ENCODE results near the gene PDCD6IP. TPM values are rescaled to one million over a fixed set of nuclear protein-coding genes. Genes with fewer than 3 reads are reported as not detected.

Gene PDCD6IP
- total and polyA plus RNA-seq, 12 donors, result 41.3 to 185 (median 146) TPM

DNA sequence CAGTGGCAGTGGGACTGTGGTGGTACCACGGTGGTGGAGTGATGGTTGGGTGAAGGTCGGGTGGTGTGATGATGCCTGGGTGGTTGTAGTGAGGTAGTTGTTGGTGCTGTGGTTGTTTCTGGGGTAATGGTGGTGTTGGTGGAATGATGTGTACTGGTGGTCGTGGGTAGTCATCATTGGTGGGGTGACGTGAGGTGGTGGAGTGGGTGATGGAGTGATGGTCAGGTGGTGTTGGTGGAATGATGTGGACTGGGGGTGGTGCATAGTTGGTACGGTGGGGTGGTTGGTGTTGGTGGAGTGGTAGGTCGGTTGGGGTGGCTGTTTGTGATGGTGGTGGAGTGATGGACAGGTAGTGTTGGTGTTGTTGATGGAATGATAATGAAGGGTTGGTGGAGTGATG lies 87.1 kb downstream of the PDCD6IP start:
- no peaks in the 10 kb centered on the region for H3K36me3 ChIP-seq
- 89 to 92% methylated on average over 6 of the region's 6 CpGs for WGBS, 2 donors
- no peak for DNase-seq
- ATAC-seq, result no peak
- no peak overlapping the region for H3K4me3 ChIP-seq
- H3K4me1 ChIP-seq, result peaks cover 0 to 12% (median 6%) of the 10 kb centered on the region in 9 donors
- intact Hi-C loops (cut with DNase I), result loop anchor here in 3 of 10 donors (2.0 to 10.0 kb wide), 3 partner anchors 799 to 802 kb away; no protein-coding TSS in a partner anchor
- H3K27ac ChIP-seq, result no peak overlapping the region
- no peaks in the 10 kb centered on the region for H3K27me3 ChIP-seq
- TF ChIP-seq, protein P1, sequence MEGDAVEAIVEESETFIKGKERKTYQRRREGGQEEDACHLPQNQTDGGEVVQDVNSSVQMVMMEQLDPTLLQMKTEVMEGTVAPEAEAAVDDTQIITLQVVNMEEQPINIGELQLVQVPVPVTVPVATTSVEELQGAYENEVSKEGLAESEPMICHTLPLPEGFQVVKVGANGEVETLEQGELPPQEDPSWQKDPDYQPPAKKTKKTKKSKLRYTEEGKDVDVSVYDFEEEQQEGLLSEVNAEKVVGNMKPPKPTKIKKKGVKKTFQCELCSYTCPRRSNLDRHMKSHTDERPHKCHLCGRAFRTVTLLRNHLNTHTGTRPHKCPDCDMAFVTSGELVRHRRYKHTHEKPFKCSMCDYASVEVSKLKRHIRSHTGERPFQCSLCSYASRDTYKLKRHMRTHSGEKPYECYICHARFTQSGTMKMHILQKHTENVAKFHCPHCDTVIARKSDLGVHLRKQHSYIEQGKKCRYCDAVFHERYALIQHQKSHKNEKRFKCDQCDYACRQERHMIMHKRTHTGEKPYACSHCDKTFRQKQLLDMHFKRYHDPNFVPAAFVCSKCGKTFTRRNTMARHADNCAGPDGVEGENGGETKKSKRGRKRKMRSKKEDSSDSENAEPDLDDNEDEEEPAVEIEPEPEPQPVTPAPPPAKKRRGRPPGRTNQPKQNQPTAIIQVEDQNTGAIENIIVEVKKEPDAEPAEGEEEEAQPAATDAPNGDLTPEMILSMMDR (IDR thresholded peaks at IDR 0.05), result no peak
- H3K9me3 ChIP-seq, result no peaks in the 10 kb centered on the region

DNA sequence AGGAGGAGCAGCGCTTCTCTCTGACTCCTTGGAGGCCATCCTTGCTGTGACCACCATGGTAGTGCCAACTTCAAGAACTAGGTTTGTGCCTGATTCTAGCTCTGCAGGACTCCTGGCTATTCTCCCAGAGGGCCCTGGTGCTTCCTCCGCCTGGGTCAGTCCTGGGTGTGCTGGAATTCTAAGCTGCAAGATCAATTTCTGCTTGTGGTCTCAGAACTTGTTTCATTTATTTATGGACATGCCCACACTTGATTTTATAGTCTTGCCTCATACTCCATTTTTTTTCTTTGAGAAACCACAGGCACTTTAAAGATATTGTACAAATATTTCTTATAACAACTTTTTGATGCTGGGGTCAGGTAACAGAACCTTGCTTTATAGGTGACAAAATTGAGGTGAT lies 87.6 kb downstream of the PDCD6IP start:
- no peak overlapping the region for H3K27ac ChIP-seq
- 94 to 100% methylated on average over 2 of the region's 2 CpGs for WGBS, 2 donors
- no peak for ATAC-seq
- H3K9me3 ChIP-seq, result no peaks in the 10 kb centered on the region
- intact Hi-C loops (cut with DNase I), result loop anchor here in 3 of 10 donors (2.0 to 10.0 kb wide), 3 partner anchors 799 to 801 kb away; no protein-coding TSS in a partner anchor
- peaks cover 0 to 12% (median 6%) of the 10 kb centered on the region in 9 donors for H3K4me1 ChIP-seq
- H3K4me3 ChIP-seq, result no peak overlapping the region
- H3K36me3 ChIP-seq, result no peaks in the 10 kb centered on the region
- DNase-seq, result no peak
- H3K27me3 ChIP-seq, result no peaks in the 10 kb centered on the region
- TF ChIP-seq, protein P1 (IDR thresholded peaks at IDR 0.05), result no peak

DNA sequence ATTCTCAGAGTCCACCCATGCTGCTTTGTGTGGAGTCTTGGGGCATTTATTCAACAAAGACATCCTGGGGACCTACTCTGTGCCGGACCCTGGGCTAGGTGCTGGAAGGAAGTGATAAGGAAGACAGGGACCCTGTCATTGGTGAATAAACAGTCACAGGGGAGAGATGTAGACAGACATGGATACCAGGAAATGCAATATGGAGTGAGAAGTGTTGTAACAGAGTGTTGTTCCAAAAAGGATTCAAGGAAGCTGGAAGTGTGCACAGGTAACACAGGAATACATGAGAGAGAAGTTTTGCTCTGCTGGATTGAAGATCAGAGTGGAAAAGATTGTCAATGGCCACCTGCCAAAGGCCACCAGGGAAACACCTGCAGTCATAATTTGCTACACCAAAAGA lies 89.0 kb downstream of the PDCD6IP start:
- no peaks in the 10 kb centered on the region for H3K36me3 ChIP-seq
- no peak overlapping the region for H3K27ac ChIP-seq
- H3K4me3 ChIP-seq, result no peak overlapping the region
- ATAC-seq (no peak), DNase-seq (no peak)
- H3K9me3 ChIP-seq, result no peaks in the 10 kb centered on the region
- peaks cover 0 to 12% (median 6%) of the 10 kb centered on the region in 9 donors for H3K4me1 ChIP-seq
- TF ChIP-seq, protein P1 (IDR thresholded peaks at IDR 0.05), result no peak
- 75 to 82% methylated on average over 1 of the region's 1 CpG for WGBS, 2 donors
- no peaks in the 10 kb centered on the region for H3K27me3 ChIP-seq
- intact Hi-C loops (cut with DNase I), result loop anchor here in 3 of 10 donors (2.0 to 10.0 kb wide), 3 partner anchors 797 to 800 kb away; no protein-coding TSS in a partner anchor

DNA sequence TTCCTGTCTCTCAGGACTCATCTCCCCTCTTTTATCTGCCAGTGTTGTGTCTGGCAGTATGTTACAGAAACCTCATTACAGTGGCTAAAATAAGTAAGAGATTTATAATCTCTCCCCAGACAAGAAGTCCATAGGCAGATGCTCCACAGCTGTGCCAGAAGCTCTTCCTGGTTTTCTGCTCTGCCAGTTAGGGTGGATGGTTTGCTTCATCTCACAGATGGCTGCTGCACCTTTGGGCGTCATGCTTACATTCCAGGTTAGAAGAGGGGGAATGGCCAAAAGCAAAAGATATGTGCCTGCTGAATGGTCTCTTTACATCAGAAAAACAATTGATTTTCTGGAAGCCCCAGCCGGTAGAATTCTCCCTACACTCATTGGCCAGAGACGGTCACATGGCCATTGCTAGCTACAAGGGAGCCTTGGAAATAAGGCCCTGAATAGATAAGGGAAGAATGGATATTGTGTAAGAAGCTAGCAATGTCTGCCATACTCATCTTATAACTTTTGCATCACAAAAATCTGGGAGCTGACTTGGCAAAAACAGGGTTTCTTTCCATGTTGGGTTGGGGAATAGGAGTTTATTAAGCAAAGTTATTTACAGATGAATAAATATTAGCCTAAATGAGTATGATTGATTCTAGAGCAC lies 91.1 kb downstream of the PDCD6IP start:
- 68 to 79% methylated on average over 3 of the region's 3 CpGs for WGBS, 2 donors
- Histone ChIP-seq H3K9me3 (no peaks in the 10 kb centered on the region), H3K27ac (no peak overlapping the region), H3K4me3 (no peak overlapping the region), H3K36me3 (no peaks in the 10 kb centered on the region), H3K27me3 (no peaks in the 10 kb centered on the region), H3K4me1 (peaks cover 0 to 1% (median 0%) of the 10 kb centered on the region in 9 donors)
- TF ChIP-seq, protein P1 (IDR thresholded peaks at IDR 0.05), result no peak
- ATAC-seq (no peak), DNase-seq (no peak)
- intact Hi-C loops (cut with DNase I), result loop anchor here in 2 of 10 donors (5.0 to 10.0 kb wide), 2 partner anchors 795 to 798 kb away; no protein-coding TSS in a partner anchor
